ENCODE measurements around the gene HM13. TPM values are rescaled to one million over a fixed set of nuclear protein-coding genes. Genes with fewer than 3 reads are reported as not detected.

HM13 gene
- total and polyA plus RNA-seq, 2 of the 13 experiments (the other 11 are each of a cell fraction or from before 2014, with no cell fraction given) = 118 to 243 TPM

DNA sequence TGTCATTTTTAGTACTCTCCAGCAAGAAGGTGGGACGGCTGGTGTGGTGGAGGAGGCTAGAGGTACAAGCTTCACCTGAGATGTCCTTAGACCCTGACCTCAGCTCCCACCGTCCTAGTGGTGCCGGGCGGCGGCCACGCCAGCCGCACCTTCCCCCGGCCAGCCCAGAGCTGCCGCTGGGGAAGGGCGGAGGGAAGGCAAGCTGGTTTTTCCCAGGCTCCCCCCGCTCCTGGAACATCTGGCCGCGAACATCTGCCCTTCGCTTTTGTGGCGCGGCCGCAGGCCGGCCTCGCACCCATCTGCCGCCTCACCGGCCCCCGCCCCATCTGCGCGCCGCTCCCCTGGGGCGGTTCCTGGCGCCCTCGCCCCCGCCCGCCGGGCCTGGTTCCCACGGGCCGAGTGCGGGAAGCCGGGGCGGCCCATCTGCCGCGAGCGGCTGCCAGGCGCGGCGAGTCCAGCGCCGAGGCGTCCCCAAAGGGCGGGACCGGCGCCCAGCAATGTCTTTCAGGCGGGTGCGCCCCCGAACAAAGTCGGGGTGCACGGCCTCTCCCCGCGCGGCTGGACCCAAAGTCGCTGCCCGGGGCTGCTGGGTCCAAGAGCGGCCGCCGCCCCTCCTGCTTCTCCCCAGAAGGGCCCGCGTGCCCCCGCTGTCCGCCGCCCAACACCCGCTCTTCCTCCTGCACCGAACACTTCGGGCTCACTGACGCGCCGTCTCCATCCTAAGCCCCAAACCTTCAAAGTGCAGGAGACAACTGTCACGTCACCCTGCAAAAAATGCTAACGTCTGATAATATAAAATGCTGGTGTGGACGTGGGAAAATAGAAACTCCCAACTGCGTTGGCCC lies 73.5 kb downstream of the HM13 start (continued):
- TF ChIP-seq, protein P1, sequence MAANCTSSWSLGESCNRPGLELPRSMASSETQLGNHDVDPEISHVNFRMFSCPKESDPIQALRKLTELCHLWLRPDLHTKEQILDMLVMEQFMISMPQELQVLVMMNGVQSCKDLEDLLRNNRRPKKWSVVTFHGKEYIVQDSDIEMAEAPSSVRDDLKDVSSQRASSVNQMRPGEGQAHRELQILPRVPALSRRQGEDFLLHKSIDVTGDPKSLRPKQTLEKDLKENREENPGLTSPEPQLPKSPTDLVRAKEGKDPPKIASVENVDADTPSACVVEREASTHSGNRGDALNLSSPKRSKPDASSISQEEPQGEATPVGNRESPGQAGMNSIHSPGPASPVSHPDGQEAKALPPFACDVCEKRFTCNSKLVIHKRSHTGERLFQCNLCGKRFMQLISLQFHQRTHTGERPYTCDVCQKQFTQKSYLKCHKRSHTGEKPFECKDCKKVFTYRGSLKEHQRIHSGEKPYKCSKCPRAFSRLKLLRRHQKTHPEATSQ (CRISPR knock-in tag; IDR thresholded peaks at IDR 0.05; ENCODE audit: borderline replicate concordance) = no peak
- TF ChIP-seq, protein P2, sequence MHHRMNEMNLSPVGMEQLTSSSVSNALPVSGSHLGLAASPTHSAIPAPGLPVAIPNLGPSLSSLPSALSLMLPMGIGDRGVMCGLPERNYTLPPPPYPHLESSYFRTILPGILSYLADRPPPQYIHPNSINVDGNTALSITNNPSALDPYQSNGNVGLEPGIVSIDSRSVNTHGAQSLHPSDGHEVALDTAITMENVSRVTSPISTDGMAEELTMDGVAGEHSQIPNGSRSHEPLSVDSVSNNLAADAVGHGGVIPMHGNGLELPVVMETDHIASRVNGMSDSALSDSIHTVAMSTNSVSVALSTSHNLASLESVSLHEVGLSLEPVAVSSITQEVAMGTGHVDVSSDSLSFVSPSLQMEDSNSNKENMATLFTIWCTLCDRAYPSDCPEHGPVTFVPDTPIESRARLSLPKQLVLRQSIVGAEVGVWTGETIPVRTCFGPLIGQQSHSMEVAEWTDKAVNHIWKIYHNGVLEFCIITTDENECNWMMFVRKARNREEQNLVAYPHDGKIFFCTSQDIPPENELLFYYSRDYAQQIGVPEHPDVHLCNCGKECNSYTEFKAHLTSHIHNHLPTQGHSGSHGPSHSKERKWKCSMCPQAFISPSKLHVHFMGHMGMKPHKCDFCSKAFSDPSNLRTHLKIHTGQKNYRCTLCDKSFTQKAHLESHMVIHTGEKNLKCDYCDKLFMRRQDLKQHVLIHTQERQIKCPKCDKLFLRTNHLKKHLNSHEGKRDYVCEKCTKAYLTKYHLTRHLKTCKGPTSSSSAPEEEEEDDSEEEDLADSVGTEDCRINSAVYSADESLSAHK (CRISPR knock-in tag; IDR thresholded peaks at IDR 0.05; ENCODE audit: borderline replicate concordance) = no peak
- TF ChIP-seq ZNF513 (CRISPR knock-in tag; conservative IDR thresholded peaks at IDR 0.05) = no peak
- TF ChIP-seq ZNF468 (CRISPR knock-in tag; IDR thresholded peaks at IDR 0.05) = no peak
- no peak for TF ChIP-seq U2AF1 (optimal IDR thresholded peaks at IDR 0.05; ENCODE audit: low read depth, low read length)
- TF ChIP-seq ZSCAN29 (CRISPR knock-in tag; conservative IDR thresholded peaks at IDR 0.05) = no peak
- 0 out of 2 replicates have a peak, but pooled peaks have one; percentile 5 for TF ChIP-seq ARID3A (IDR thresholded peaks at IDR 0.05; ENCODE audit: low read depth, low read length)
- TF ChIP-seq, protein P3, sequence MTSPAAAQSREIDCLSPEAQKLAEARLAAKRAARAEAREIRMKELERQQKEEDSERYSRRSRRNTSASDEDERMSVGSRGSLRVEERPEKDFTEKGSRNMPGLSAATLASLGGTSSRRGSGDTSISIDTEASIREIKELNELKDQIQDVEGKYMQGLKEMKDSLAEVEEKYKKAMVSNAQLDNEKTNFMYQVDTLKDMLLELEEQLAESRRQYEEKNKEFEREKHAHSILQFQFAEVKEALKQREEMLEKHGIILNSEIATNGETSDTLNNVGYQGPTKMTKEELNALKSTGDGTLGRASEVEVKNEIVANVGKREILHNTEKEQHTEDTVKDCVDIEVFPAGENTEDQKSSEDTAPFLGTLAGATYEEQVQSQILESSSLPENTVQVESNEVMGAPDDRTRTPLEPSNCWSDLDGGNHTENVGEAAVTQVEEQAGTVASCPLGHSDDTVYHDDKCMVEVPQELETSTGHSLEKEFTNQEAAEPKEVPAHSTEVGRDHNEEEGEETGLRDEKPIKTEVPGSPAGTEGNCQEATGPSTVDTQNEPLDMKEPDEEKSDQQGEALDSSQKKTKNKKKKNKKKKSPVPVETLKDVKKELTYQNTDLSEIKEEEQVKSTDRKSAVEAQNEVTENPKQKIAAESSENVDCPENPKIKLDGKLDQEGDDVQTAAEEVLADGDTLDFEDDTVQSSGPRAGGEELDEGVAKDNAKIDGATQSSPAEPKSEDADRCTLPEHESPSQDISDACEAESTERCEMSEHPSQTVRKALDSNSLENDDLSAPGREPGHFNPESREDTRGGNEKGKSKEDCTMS (CRISPR knock-in tag; conservative IDR thresholded peaks at IDR 0.05) = no peak
- no peak for TF ChIP-seq SUZ12 (IDR thresholded peaks at IDR 0.05; ENCODE audit: low read depth, low read length)
- no peak for TF ChIP-seq SP1 (IDR thresholded peaks at IDR 0.05)
- no peak for TF ChIP-seq SP1 (CRISPR knock-in tag; IDR thresholded peaks at IDR 0.05)
- no peak for TF ChIP-seq ZNF841 (CRISPR knock-in tag; IDR thresholded peaks at IDR 0.05; ENCODE audit: borderline replicate concordance)
- TF ChIP-seq ZNF766 (CRISPR knock-in tag; IDR thresholded peaks at IDR 0.05; ENCODE audit: borderline replicate concordance) = peak; percentile 28; the same call in 1 of the 2 replicates
- TF ChIP-seq FOXK1 (CRISPR knock-in tag; IDR thresholded peaks at IDR 0.05; ENCODE audit: borderline replicate concordance, low read depth) = no peak
- TF ChIP-seq RFX3 (CRISPR knock-in tag; IDR thresholded peaks at IDR 0.05) = no peak
- TF ChIP-seq, protein P4, sequence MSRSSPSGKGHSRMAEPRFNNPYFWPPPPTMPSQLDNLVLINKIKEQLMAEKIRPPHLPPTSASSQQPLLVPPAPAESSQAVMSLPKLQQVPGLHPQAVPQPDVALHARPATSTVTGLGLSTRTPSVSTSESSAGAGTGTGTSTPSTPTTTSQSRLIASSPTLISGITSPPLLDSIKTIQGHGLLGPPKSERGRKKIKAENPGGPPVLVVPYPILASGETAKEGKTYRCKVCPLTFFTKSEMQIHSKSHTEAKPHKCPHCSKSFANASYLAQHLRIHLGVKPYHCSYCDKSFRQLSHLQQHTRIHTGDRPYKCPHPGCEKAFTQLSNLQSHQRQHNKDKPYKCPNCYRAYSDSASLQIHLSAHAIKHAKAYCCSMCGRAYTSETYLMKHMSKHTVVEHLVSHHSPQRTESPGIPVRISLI (CRISPR knock-in tag; IDR thresholded peaks at IDR 0.05; ENCODE audit: borderline replicate concordance) = no peak
- TF ChIP-seq MXD4 (CRISPR knock-in tag; IDR thresholded peaks at IDR 0.05) = peak; percentile 50; the same call in 1 of the 2 replicates
- TF ChIP-seq AKAP8 (CRISPR knock-in tag; IDR thresholded peaks at IDR 0.05) = peak; percentile 89

Measured in HepG2 (cell line).